HL-60 (cell line): ENCODE measurements around the gene CD99.

Experiments used
- DNase-seq, 2 experiments: peaks; one replicate each; pipeline ENCODE4 v3.0.0-alpha.2; 2010 to 2020; ENCODE audit warnings: low read depth in 1 of 2, low spot score in 1 of 2
- H3K27ac ChIP-seq: fragments of 250-450 bp; sonication (Bioruptor Pico); replicated peaks from 2 replicates; pipeline ENCODE4 v1.5.1; 2020; ENCODE audit warnings: mild to moderate bottlenecking, moderate library complexity
- H3K27me3 ChIP-seq: fragments of 250-450 bp; sonication (Bioruptor Pico); 2 replicates; pipeline ENCODE4 v1.5.1; 2021; ENCODE audit warnings: mild to moderate bottlenecking, moderate library complexity; ENCODE audit not compliant: insufficient read depth, poor library complexity, severe bottlenecking
- H3K4me3 ChIP-seq: replicated peaks from 2 replicates; pipeline ENCODE4 v1.5.1; 2011; ENCODE audit warnings: mild to moderate bottlenecking, control low read depth, low read length; ENCODE audit not compliant: insufficient read depth
- CTCF ChIP-seq: IDR thresholded peaks from one replicate; pipeline ENCODE4 v1.5.1; 2011; ENCODE audit warnings: low read length, control low read depth, inconsistent platforms; ENCODE audit not compliant: insufficient read depth
- GABPA ChIP-seq: IDR thresholded peaks from 2 replicates; pipeline ENCODE4 v1.6.1; 2012; ENCODE audit warnings: low read depth
- POLR2AphosphoS5 ChIP-seq: IDR thresholded peaks from 2 replicates; pipeline ENCODE4 v1.6.1; 2012; ENCODE audit warnings: low read depth
- SPI1 ChIP-seq: IDR thresholded peaks from 2 replicates; pipeline ENCODE4 v1.6.1; 2012; ENCODE audit warnings: low read depth, mild to moderate bottlenecking, borderline replicate concordance
- TF ChIP-seq, protein P1 (sequence below): IDR thresholded peaks from 2 replicates; pipeline ENCODE4 v1.6.1; 2012; ENCODE audit warnings: low read depth; ENCODE audit not compliant: insufficient replicate concordance

CD99 gene

GRCh38 chrX:2707334-2707760 is 16.3 kb downstream of the CD99 start:
- DNase-seq = peak; percentile 52 to 86
- no peak overlapping the region for H3K4me3 ChIP-seq
- H3K27me3 ChIP-seq = no peaks in the 10 kb centered on the region
- peak overlapping the region; percentile 80 for H3K27ac ChIP-seq
- TF ChIP-seq POLR2AphosphoS5 (peak; percentile 92), SPI1 (peak; percentile 45; the same call in 1 of the 2 replicates), GABPA (0 out of 2 replicates have a peak, but pooled peaks have one; percentile 52), CTCF (no peak)

GRCh38 chrX:2708021-2708420 is 16.9 kb downstream of the CD99 start:
- TF ChIP-seq POLR2AphosphoS5 (no peak), CTCF (no peak), SPI1 (no peak), GABPA (no peak)
- TF ChIP-seq, protein P1, sequence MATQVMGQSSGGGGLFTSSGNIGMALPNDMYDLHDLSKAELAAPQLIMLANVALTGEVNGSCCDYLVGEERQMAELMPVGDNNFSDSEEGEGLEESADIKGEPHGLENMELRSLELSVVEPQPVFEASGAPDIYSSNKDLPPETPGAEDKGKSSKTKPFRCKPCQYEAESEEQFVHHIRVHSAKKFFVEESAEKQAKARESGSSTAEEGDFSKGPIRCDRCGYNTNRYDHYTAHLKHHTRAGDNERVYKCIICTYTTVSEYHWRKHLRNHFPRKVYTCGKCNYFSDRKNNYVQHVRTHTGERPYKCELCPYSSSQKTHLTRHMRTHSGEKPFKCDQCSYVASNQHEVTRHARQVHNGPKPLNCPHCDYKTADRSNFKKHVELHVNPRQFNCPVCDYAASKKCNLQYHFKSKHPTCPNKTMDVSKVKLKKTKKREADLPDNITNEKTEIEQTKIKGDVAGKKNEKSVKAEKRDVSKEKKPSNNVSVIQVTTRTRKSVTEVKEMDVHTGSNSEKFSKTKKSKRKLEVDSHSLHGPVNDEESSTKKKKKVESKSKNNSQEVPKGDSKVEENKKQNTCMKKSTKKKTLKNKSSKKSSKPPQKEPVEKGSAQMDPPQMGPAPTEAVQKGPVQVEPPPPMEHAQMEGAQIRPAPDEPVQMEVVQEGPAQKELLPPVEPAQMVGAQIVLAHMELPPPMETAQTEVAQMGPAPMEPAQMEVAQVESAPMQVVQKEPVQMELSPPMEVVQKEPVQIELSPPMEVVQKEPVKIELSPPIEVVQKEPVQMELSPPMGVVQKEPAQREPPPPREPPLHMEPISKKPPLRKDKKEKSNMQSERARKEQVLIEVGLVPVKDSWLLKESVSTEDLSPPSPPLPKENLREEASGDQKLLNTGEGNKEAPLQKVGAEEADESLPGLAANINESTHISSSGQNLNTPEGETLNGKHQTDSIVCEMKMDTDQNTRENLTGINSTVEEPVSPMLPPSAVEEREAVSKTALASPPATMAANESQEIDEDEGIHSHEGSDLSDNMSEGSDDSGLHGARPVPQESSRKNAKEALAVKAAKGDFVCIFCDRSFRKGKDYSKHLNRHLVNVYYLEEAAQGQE = no peak
- DNase-seq = no peak
- H3K4me3 ChIP-seq = no peak overlapping the region
- H3K27me3 ChIP-seq = no peaks in the 10 kb centered on the region
- peak overlapping the region; percentile 80 for H3K27ac ChIP-seq

GRCh38 chrX:2708592-2709188 is 17.6 kb downstream of the CD99 start:
- H3K27me3 ChIP-seq = no peaks in the 10 kb centered on the region
- H3K4me3 ChIP-seq = no peak overlapping the region
- H3K27ac ChIP-seq = peak overlapping the region; percentile 80; the same call in 1 of the 2 replicates
- peak in 1 of 2 experiments; percentile 34 for DNase-seq
- TF ChIP-seq, protein P1 = no peak
- TF ChIP-seq SPI1 (no peak), POLR2AphosphoS5 (peak; percentile 43; the same call in 1 of the 2 replicates)

- Histone ChIP-seq H3K27me3 (no peaks in the 10 kb centered on the region), H3K4me3 (no peak overlapping the region), H3K27ac (peak overlapping the region; percentile 69)
Observed at GRCh38 chrX:2709556-2709955, 18.5 kb downstream of the CD99 start.

More at GRCh38 chrX:2709556-2709955, 18.5 kb downstream of the CD99 start:
- DNase-seq = no peak
- no peak for TF ChIP-seq POLR2AphosphoS5
- TF ChIP-seq SPI1 = no peak
- TF ChIP-seq, protein P1 = no peak
- TF ChIP-seq CTCF = no peak
- TF ChIP-seq GABPA = no peak
